PC-9 (cell line): ENCODE measurements around the gene ITGBL1. TPM values are rescaled to one million over a fixed set of nuclear protein-coding genes. Genes with fewer than 3 reads are reported as not detected.

Experiments used
- BruUV-seq: library from RNA; stranded (reverse); fragments of 400-500 nt; replicated peaks from 2 replicates; lab custom pipeline; 2021; lab: Mats Ljungman, UMichigan
- CTCF ChIA-PET: fragments of 300-600 bp; sonication (Branson Sonifier 250); formaldehyde crosslinking; loops from one replicate; lab custom pipeline; 2022; ENCODE audit warnings: antibody characterized with exemption; lab: Charles Lee
- POLR2A ChIA-PET: fragments of 300-600 bp; sonication (Branson Sonifier 250); formaldehyde crosslinking; loops from one replicate; lab custom pipeline; 2022; ENCODE audit warnings: antibody characterized with exemption; ENCODE audit not compliant: unreplicated experiment; lab: Charles Lee
- DNase-seq, 2 experiments: peaks; one replicate each; pipeline versions ENCODE4 v3.0.0 to v3.0.0-alpha.2; 2015 to 2022; ENCODE audit warnings: mixed read lengths in 1 of 2
- H2AFZ ChIP-seq: fragments of 200-600 bp; sonication (generic); 2 replicates; pipeline ENCODE4 v1.8.1; 2017; ENCODE audit warnings: antibody characterized with exemption
- H3F3A ChIP-seq: fragments of 200-600 bp; sonication (generic); 2 replicates; pipeline ENCODE4 v1.8.1; 2017; ENCODE audit warnings: antibody characterized with exemption, mild to moderate bottlenecking, low read depth; ENCODE audit not compliant: insufficient read depth
- H3K27ac ChIP-seq: fragments of 200-600 bp; sonication (generic); 2 replicates; pipeline ENCODE4 v1.6.1; 2016; ENCODE audit warnings: mixed run types
- H3K27me3 ChIP-seq: fragments of 200-600 bp; sonication (generic); 2 replicates; pipeline ENCODE4 v1.6.1; 2016; ENCODE audit warnings: low read depth, mixed run types; ENCODE audit not compliant: insufficient read depth
- H3K36me3 ChIP-seq: fragments of 200-600 bp; sonication (generic); 2 replicates; pipeline ENCODE4 v1.6.1; 2016; ENCODE audit warnings: low read depth, mixed run types
- H3K4me1 ChIP-seq: fragments of 200-600 bp; sonication (generic); replicated peaks from 2 replicates; pipeline ENCODE4 v1.6.1; 2016; ENCODE audit warnings: mixed run types; ENCODE audit not compliant: insufficient read depth
- H3K4me2 ChIP-seq: fragments of 200-600 bp; sonication (generic); 2 replicates; pipeline ENCODE4 v1.6.1; 2017; ENCODE audit warnings: mixed run types
- H3K4me3 ChIP-seq: fragments of 200-600 bp; sonication (generic); 2 replicates; pipeline ENCODE4 v1.6.1; 2016; ENCODE audit warnings: mixed run types
- H3K79me2 ChIP-seq: fragments of 200-600 bp; sonication (generic); 2 replicates; pipeline ENCODE4 v1.6.1; 2017; ENCODE audit warnings: low read depth, mixed run types
- H3K9me2 ChIP-seq: fragments of 200-600 bp; sonication (generic); 2 replicates; pipeline ENCODE4 v1.8.1; 2017; ENCODE audit warnings: mild to moderate bottlenecking; ENCODE audit not compliant: insufficient read depth
- H3K9me3 ChIP-seq: fragments of 200-600 bp; sonication (generic); 2 replicates; pipeline ENCODE4 v1.8.1; 2016; ENCODE audit warnings: low read depth; ENCODE audit not compliant: insufficient read depth
- H4K20me1 ChIP-seq: fragments of 200-600 bp; sonication (generic); 2 replicates; pipeline ENCODE4 v1.8.1; 2017; ENCODE audit not compliant: insufficient read depth
- CTCF ChIP-seq: fragments of 200-600 bp; sonication (generic); conservative IDR thresholded peaks from 2 replicates; pipeline ENCODE4 v1.6.1; 2017; ENCODE audit warnings: mixed run types, antibody characterized with exemption, mild to moderate bottlenecking, moderate library complexity
- EZH2 ChIP-seq: fragments of 200-600 bp; sonication (generic); IDR thresholded peaks from 2 replicates; pipeline ENCODE4 v1.8.0; 2017; ENCODE audit warnings: antibody characterized with exemption, low read depth
- intact Hi-C: fragments of 100-400 bp; cut with micrococcal nuclease; formaldehyde crosslinking; loops from one replicate; pipeline ENCODE4 v1.10.0; 2022; ENCODE audit not compliant: unreplicated experiment
- total RNA-seq: library from RNA; stranded (reverse); gene quantifications from 2 replicates; pipeline ENCODE4 v1.2.3, GENCODE V29; 2021

The ITGBL1 gene
- total RNA-seq, 1 experiment from 2014 or later, result 52.5 TPM

GRCh38 chr13:101707659-101708058 lies 255.2 kb downstream of the ITGBL1 start:
- no peaks in the 10 kb centered on the region for H3K9me3 ChIP-seq
- ChIA-PET CTCF (no interaction called here), POLR2A (no interaction called here)
- H3K4me3 ChIP-seq, result no peak overlapping the region
- no peak overlapping the region for H2AFZ ChIP-seq
- H3F3A ChIP-seq, result no peaks in the 10 kb centered on the region; the same call in 1 of the 2 replicates
- 0 out of 2 replicates have a peak, but pooled peaks cover 5% of the 10 kb centered on the region for H3K36me3 ChIP-seq
- no peaks in the 10 kb centered on the region for H3K79me2 ChIP-seq
- H3K4me1 ChIP-seq, result no peaks in the 10 kb centered on the region
- no peak overlapping the region for H3K4me2 ChIP-seq
- TF ChIP-seq CTCF, result no peak
- no peak for TF ChIP-seq EZH2
- no peak for DNase-seq
- intact Hi-C loops, result no loop called here
- no peaks in the 10 kb centered on the region for H3K9me2 ChIP-seq
- no TSS peak for BruUV-seq
- no peaks in the 10 kb centered on the region for H3K27me3 ChIP-seq
- H3K27ac ChIP-seq, result no peak overlapping the region
- H4K20me1 ChIP-seq, result no peaks in the 10 kb centered on the region

GRCh38 chr13:101708115-101708514 lies 255.6 kb downstream of the ITGBL1 start:
- Histone ChIP-seq H3K36me3 (0 out of 2 replicates have a peak, but pooled peaks cover 5% of the 10 kb centered on the region), H4K20me1 (no peaks in the 10 kb centered on the region), H2AFZ (no peak overlapping the region), H3F3A (no peaks in the 10 kb centered on the region; the same call in 1 of the 2 replicates), H3K79me2 (no peaks in the 10 kb centered on the region), H3K27me3 (no peaks in the 10 kb centered on the region), H3K9me3 (no peaks in the 10 kb centered on the region), H3K27ac (no peak overlapping the region), H3K4me3 (no peak overlapping the region), H3K4me2 (no peak overlapping the region), H3K9me2 (no peaks in the 10 kb centered on the region), H3K4me1 (no peaks in the 10 kb centered on the region)
- TF ChIP-seq CTCF (no peak), EZH2 (no peak)
- intact Hi-C loops, result no loop called here
- BruUV-seq, result no TSS peak
- ChIA-PET POLR2A (no interaction called here), CTCF (no interaction called here)
- DNase-seq, result no peak

- ChIA-PET CTCF (no interaction called here), POLR2A (no interaction called here)
- Histone ChIP-seq H3K27me3 (no peaks in the 10 kb centered on the region), H3F3A (no peaks in the 10 kb centered on the region; the same call in 1 of the 2 replicates), H3K79me2 (no peaks in the 10 kb centered on the region), H3K4me2 (no peak overlapping the region), H3K4me1 (no peaks in the 10 kb centered on the region), H3K27ac (no peak overlapping the region), H3K4me3 (no peak overlapping the region), H2AFZ (no peak overlapping the region), H4K20me1 (no peaks in the 10 kb centered on the region), H3K36me3 (peaks cover 5% of the 10 kb centered on the region; the same call in 1 of the 2 replicates), H3K9me3 (no peaks in the 10 kb centered on the region), H3K9me2 (no peaks in the 10 kb centered on the region)
- no peak for DNase-seq
- TF ChIP-seq EZH2 (no peak), CTCF (no peak)
- intact Hi-C loops, result no loop called here
- BruUV-seq, result no TSS peak
Measured at GRCh38 chr13:101709952-101710351, 257.5 kb downstream of the ITGBL1 start.
